Mucosa of descending colon (tissue), 3 donors: ENCODE data around the gene NOL4L. TPM values are rescaled to one million over a fixed set of nuclear protein-coding genes. Genes with fewer than 3 reads are reported as not detected.

Experiments used
- ATAC-seq: fragments of 200-7000 bp; cut with Tn5 transposase; one replicate; pipeline ENCODE4 v1.9.1; 2020; ENCODE audit warnings: mild to moderate bottlenecking, moderate library complexity
- DNase-seq, 3 donors: peaks; one replicate each; pipeline ENCODE4 v3.0.0-alpha.2; 2020
- H3K36me3 ChIP-seq: fragments of 200-600 bp; one replicate; pipeline ENCODE4 v1.8.0; 2021; ENCODE audit warnings: low read depth, mild to moderate bottlenecking
- H3K4me1 ChIP-seq: fragments of 200-600 bp; one replicate; pipeline ENCODE4 v1.8.0; 2021; ENCODE audit warnings: low read depth, mild to moderate bottlenecking
- H3K4me3 ChIP-seq: fragments of 200-600 bp; one replicate; pipeline ENCODE4 v1.8.0; 2021; ENCODE audit warnings: mild to moderate bottlenecking
- H3K9me3 ChIP-seq: fragments of 200-600 bp; one replicate; pipeline ENCODE4 v1.8.0; 2021; ENCODE audit warnings: mild to moderate bottlenecking
- CTCF ChIP-seq: fragments of 200-600 bp; IDR thresholded peaks from one replicate; pipeline ENCODE4 v1.8.0; 2022; ENCODE audit warnings: antibody characterized with exemption, mild to moderate bottlenecking
- intact Hi-C, 2 donors: fragments of 100-400 bp; cut with DNase I in 1 of 2; cut with micrococcal nuclease in 1 of 2; formaldehyde crosslinking; loops; one replicate each; pipeline versions ENCODE4 v1.11.0 to v1.11.1; 2022; cut with DNase I, micrococcal nuclease
- total RNA-seq, 3 donors: library from RNA; stranded (reverse); fragmentation: NEBNext Ultra II Directional in 2 of 3; extraction: Animal tissue kit (Norgen Biotek cat#: 25700) in 2 of 3; gene quantifications; one replicate each; pipeline versions ENCODE4 v1.2.1 to v1.2.4, GENCODE V29; 2021 to 2023
- donor health status: DM: no; HTN: no; CAD: no; lungs with moderate emphysema.
- donor health status: DM: no; HTN: no; CAD: no.
- donor health status: DM: no; HTN: yes; CAD: no.

The NOL4L gene
- total RNA-seq, 3 donors from 2014 or later, result 46.1 to 75.3 (median 55.1) TPM

- ATAC-seq (no peak), DNase-seq (no peak)
- no peak for TF ChIP-seq CTCF
- Histone ChIP-seq H3K4me3 (no peak overlapping the region), H3K4me1 (peaks cover 86% of the 10 kb centered on the region), H3K36me3 (no peaks in the 10 kb centered on the region), H3K9me3 (no peaks in the 10 kb centered on the region)
- intact Hi-C loops, result no loop called here
These were observed 112.4 kb downstream of the NOL4L start for GRCh38 chr20:32472581-32473207.

GRCh38 chr20:32470940-32471339 is 114.2 kb downstream of the NOL4L start:
- ATAC-seq, result no peak
- H3K36me3 ChIP-seq, result no peaks in the 10 kb centered on the region
- no peaks in the 10 kb centered on the region for H3K9me3 ChIP-seq
- H3K4me1 ChIP-seq, result peaks cover 87% of the 10 kb centered on the region
- no peak for TF ChIP-seq CTCF
- no peak for DNase-seq
- intact Hi-C loops, result no loop called here
- H3K4me3 ChIP-seq, result no peak overlapping the region

DNA sequence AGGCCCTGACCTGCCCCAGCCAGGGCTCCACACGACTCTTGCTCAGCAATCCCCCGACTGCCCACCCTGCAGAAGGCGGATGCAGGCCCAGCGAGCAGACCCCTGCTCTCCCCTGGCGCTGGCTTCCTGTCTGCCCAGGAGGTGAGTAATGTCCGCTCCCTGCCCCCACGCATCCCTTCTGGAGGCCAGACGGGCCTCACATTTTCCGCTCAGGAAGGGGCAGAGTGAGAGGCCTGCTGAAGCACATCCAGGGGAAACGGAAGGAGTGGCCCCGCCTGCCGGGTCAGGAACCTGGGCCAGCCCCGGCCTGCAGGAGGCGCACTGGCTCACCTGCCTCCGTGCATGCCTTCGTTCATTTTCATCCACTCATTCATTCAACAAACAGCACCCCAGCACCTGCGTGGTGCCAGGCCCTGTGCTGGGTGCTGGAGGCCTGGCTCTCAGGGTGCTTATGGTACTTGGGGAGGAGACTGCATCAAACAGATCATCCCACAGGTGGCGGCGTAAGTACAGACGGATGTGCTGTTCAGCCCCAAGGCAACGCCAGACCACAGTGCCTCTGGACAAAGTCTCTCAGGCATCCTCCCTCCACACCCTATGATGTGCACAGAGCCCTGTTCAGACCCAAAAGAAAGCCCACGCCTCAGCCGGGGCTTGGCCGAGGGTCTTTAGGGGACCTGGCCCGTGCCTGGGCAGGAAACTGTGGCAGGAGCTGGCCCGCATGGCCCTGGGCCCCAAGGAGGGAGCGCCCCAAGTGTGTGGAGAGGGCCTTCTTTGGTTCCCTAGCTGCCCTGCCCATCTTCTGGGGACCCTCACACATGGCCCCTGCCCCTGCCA is 114.9 kb downstream of the NOL4L start:
- peaks cover 87% of the 10 kb centered on the region for H3K4me1 ChIP-seq
- no peaks in the 10 kb centered on the region for H3K36me3 ChIP-seq
- H3K9me3 ChIP-seq, result no peaks in the 10 kb centered on the region
- peak; percentile 63 to 64 (median 64) for DNase-seq
- peak; percentile 33 for TF ChIP-seq CTCF
- intact Hi-C loops, result no loop called here
- peak; percentile 2 for ATAC-seq
- H3K4me3 ChIP-seq, result no peak overlapping the region

GRCh38 chr20:32468860-32469259 is 116.3 kb downstream of the NOL4L start:
- H3K36me3 ChIP-seq, result no peaks in the 10 kb centered on the region
- no peak for ATAC-seq
- DNase-seq, result peak in 1 of 3 donors; percentile 19
- no peak overlapping the region for H3K4me3 ChIP-seq
- no peaks in the 10 kb centered on the region for H3K9me3 ChIP-seq
- intact Hi-C loops, result no loop called here
- peaks cover 87% of the 10 kb centered on the region for H3K4me1 ChIP-seq
- no peak for TF ChIP-seq CTCF

- Histone ChIP-seq H3K9me3 (no peaks in the 10 kb centered on the region), H3K4me1 (peaks cover 86% of the 10 kb centered on the region), H3K4me3 (no peak overlapping the region), H3K36me3 (no peaks in the 10 kb centered on the region)
- DNase-seq (peak; percentile 29 to 63 (median 53)), ATAC-seq (no peak)
- no peak for TF ChIP-seq CTCF
- intact Hi-C loops, result no loop called here
These were observed 116.9 kb downstream of the NOL4L start for GRCh38 chr20:32468313-32468640.
